K562 (cell line): Measurements from ENCODE around the gene DEDD2. TPM values are rescaled to one million over a fixed set of nuclear protein-coding genes. Genes with fewer than 3 reads are reported as not detected.
A peak's percentile ranks its signal among the peaks of the same experiment; 100 is the strongest.

Source experiments
- BCOR ChIP-seq: fragments of 450-650 bp; IDR thresholded peaks from 2 replicates; pipeline ENCODE4 v1.6.1; 2016
- CHCHD3 ChIP-seq: fragments of 250-450 bp; sonication (Bioruptor Pico); IDR thresholded peaks from 2 replicates; pipeline ENCODE4 v2.1.2; 2022; ENCODE audit warnings: mild to moderate bottlenecking
- CTCF ChIP-seq, 3 experiments: IDR thresholded peaks in 2 of 3; conservative IDR thresholded peaks in 1 of 3; 2 replicates each; pipeline ENCODE4 v1.5.1; 2011 to 2012; ENCODE audit warnings: low read length in 3 of 3, mild to moderate bottlenecking in 3 of 3, control low read depth in 2 of 3, improper control_type of control experiment in 1 of 3, inconsistent platforms in 1 of 3, low read depth in 1 of 3, mixed read lengths in 1 of 3, moderate library complexity in 1 of 3; ENCODE audit not compliant: insufficient read depth in 2 of 3
- CTCFL ChIP-seq: IDR thresholded peaks from 2 replicates; pipeline ENCODE4 v1.6.1; 2011; ENCODE audit warnings: borderline replicate concordance, low read depth, mild to moderate bottlenecking, moderate library complexity, low read length; ENCODE audit not compliant: insufficient read depth, poor library complexity, severe bottlenecking
- GTF3C2 ChIP-seq: IDR thresholded peaks from 3 replicates; pipeline ENCODE4 v1.6.1; 2011; ENCODE audit warnings: borderline replicate concordance, mild to moderate bottlenecking, moderate library complexity; ENCODE audit not compliant: insufficient read length; ENCODE audit errors: extremely low read depth
- HMGXB4 ChIP-seq: sonication (generic); formaldehyde crosslinking; IDR thresholded peaks from 2 replicates; pipeline ENCODE4 v1.8.1; 2023; ENCODE audit warnings: mild to moderate bottlenecking, missing genetic modification reagents
- ID3 ChIP-seq, 2 experiments: fragments of 250-450 bp in 1 of 2; fragments of 450-650 bp in 1 of 2; sonication (Bioruptor Pico) in 1 of 2; IDR thresholded peaks; 2 replicates each; pipeline versions ENCODE4 v1.6.1 to v1.8.0; 2016 to 2021; ENCODE audit warnings: mild to moderate bottlenecking in 2 of 2, moderate library complexity in 2 of 2, missing compliant biosample characterization in 1 of 2, missing genetic modification characterization in 1 of 2
- KLF16 ChIP-seq: IDR thresholded peaks from 2 replicates; pipeline ENCODE4 v1.6.1; 2016; ENCODE audit warnings: antibody characterized with exemption
- KLF6 ChIP-seq: fragments of 250-450 bp; sonication (Bioruptor Pico); IDR thresholded peaks from 2 replicates; pipeline ENCODE4 v1.4.0; 2020; ENCODE audit warnings: mild to moderate bottlenecking, moderate library complexity, borderline replicate concordance
- NCOA6 ChIP-seq: fragments of 450-650 bp; IDR thresholded peaks from 2 replicates; pipeline ENCODE4 v1.6.1; 2017; ENCODE audit warnings: mild to moderate bottlenecking
- PKNOX1 ChIP-seq: fragments of 450-650 bp; IDR thresholded peaks from 2 replicates; pipeline ENCODE4 v1.6.1; 2016
- POU5F1 ChIP-seq: fragments of 150-350 bp; IDR thresholded peaks from 2 replicates; pipeline ENCODE4 v1.6.1; 2014; ENCODE audit warnings: borderline replicate concordance, low read length, low read depth, mild to moderate bottlenecking; ENCODE audit not compliant: partially characterized antibody
- RBFOX2 ChIP-seq: fragments of 200-400 bp; formaldehyde crosslinking; IDR thresholded peaks from 2 replicates; pipeline ENCODE4 v1.6.1; 2017; ENCODE audit warnings: low read depth, mild to moderate bottlenecking, low read length, moderate library complexity
- TCF7L2 ChIP-seq: fragments of 150-350 bp; IDR thresholded peaks from 2 replicates; pipeline ENCODE4 v1.6.1; 2016; ENCODE audit warnings: low read depth, mild to moderate bottlenecking, low read length, moderate library complexity
- THRAP3 ChIP-seq: fragments of 450-650 bp; IDR thresholded peaks from 2 replicates; pipeline ENCODE4 v1.6.1; 2016; ENCODE audit warnings: mild to moderate bottlenecking, inconsistent platforms, borderline replicate concordance
- ZNF311 ChIP-seq: fragments of 250-450 bp; sonication (Bioruptor Pico); IDR thresholded peaks from 2 replicates; pipeline ENCODE4 v1.4.0; 2020; ENCODE audit warnings: mild to moderate bottlenecking, moderate library complexity
- ZNF41 ChIP-seq: fragments of 250-450 bp; sonication (Bioruptor Pico); conservative IDR thresholded peaks from 2 replicates; pipeline ENCODE4 v1.4.0; 2020; ENCODE audit warnings: mild to moderate bottlenecking
- polyA plus RNA-seq, 8 experiments: library from polyadenylated mRNA; depleted of rRNA in 4 of 8; stranded (reverse) in 5 of 8; unstranded in 3 of 8; fragments of >200 nt; fragmentation: Nextera tagmentation in 2 of 8; fragmentation: Illumina TruSeq in 1 of 8; extraction: Ambion mirVana in 2 of 8; extraction: Trizol in 1 of 8; gene quantifications; 2 replicates each; pipeline versions ENCODE4 v1.2.1 to v1.2.3, GENCODE V29; 2011 to 2014; ENCODE audit warnings: inconsistent platforms in 1 of 8, missing spikeins in 1 of 8
- total RNA-seq, 7 experiments: library from RNA; depleted of rRNA in 6 of 7; stranded (reverse); fragments of >200 nt in 6 of 7; fragmentation: Illumina TruSeq in 2 of 7; extraction: Trizol in 2 of 7; gene quantifications; 2 replicates each; pipeline versions ENCODE4 v1.2.1 to v1.2.3, GENCODE V29; 2011 to 2021; ENCODE audit warnings: low replicate concordance in 1 of 7

DEDD2 gene
- total and polyA plus RNA-seq, 9 of the 15 experiments (the other 6 are each of a cell fraction or from before 2014, with no cell fraction given), result 4.3 to 43.0 (median 29.2) TPM

GRCh38 chr19:42229855-42230351 is 12.4 kb upstream of the DEDD2 start (continued):
- TF ChIP-seq KLF6 (no peak), NCOA6 (no peak), BCOR (0 out of 2 replicates have a peak, but pooled peaks have one; percentile 8), RBFOX2 (no peak), GTF3C2 (no peak), HMGXB4 (no peak), ZNF311 (no peak), PKNOX1 (peak; percentile 97), CTCFL (no peak), ZNF41 (CRISPR knock-in tag) (no peak), POU5F1 (no peak), CHCHD3 (CRISPR knock-in tag) (no peak), TCF7L2 (no peak), THRAP3 (no peak), KLF16 (no peak), ID3 (CRISPR knock-in tag; IDR thresholded peaks at IDR 0.05) (no peak), ID3 (tag; IDR thresholded peaks at IDR 0.05) (no peak), CTCF (IDR thresholded peaks at IDR 0.05 in 2 of 3, conservative IDR thresholded peaks at IDR 0.05 in 1 of 3; ENCODE audit: insufficient read depth in 2 of 3, low read depth in 1 of 3, low read length in 3 of 3) (no peak)
